Ishikawa (cell line): ENCODE measurements around the gene SLC37A3.

Source experiments
- REST ChIP-seq: IDR thresholded peaks from 2 replicates; pipeline ENCODE4 v1.6.1; 2012; ENCODE audit warnings: low read depth, mild to moderate bottlenecking
- TAF1 ChIP-seq: IDR thresholded peaks from 2 replicates; pipeline ENCODE4 v1.6.1; 2012; ENCODE audit warnings: low read depth, mild to moderate bottlenecking

- TF ChIP-seq TAF1: no peak
- TF ChIP-seq REST: no peak
Observed at GRCh38 chr7:140297192-140297591, 101.1 kb downstream of the SLC37A3 start.
